Thymus (tissue), 11 donors: ENCODE data around the gene JARID2. TPM values are rescaled to one million over a fixed set of nuclear protein-coding genes. Genes with fewer than 3 reads are reported as not detected.

Experiments
- DNase-seq, 9 donors: peaks; one replicate each; pipeline ENCODE4 v3.0.0-alpha.2; 2013; ENCODE audit warnings: low spot score in 9 of 9, low read depth in 6 of 9, missing footprints in 1 of 9
- H3K27ac ChIP-seq, 2 donors: one replicate each; pipeline ENCODE4 v1.5.1; 2013; ENCODE audit warnings: control low read depth in 1 of 2, low read depth in 1 of 2, low read length in 1 of 2, mild to moderate bottlenecking in 1 of 2, moderate library complexity in 1 of 2
- H3K27me3 ChIP-seq, 2 donors: one replicate each; pipeline ENCODE4 v1.5.1; 2013; ENCODE audit warnings: low read length in 1 of 2; ENCODE audit not compliant: control insufficient read depth in 2 of 2, insufficient read depth in 1 of 2
- H3K36me3 ChIP-seq, 2 donors: one replicate each; pipeline ENCODE4 v1.5.1; 2013; ENCODE audit warnings: low read length in 1 of 2, mild to moderate bottlenecking in 1 of 2, moderate library complexity in 1 of 2; ENCODE audit not compliant: control insufficient read depth in 2 of 2, insufficient read depth in 2 of 2
- H3K4me1 ChIP-seq, 2 donors: one replicate each; pipeline ENCODE4 v1.5.1; 2013; ENCODE audit warnings: low read length in 2 of 2; ENCODE audit not compliant: control insufficient read depth in 2 of 2, insufficient read depth in 2 of 2
- H3K4me3 ChIP-seq, 2 donors: one replicate each; pipeline ENCODE4 v1.5.1; 2013; ENCODE audit warnings: low read length in 2 of 2, control low read depth in 1 of 2, mild to moderate bottlenecking in 1 of 2
- H3K9me3 ChIP-seq, 2 donors: one replicate each; pipeline ENCODE4 v1.5.1; 2013; ENCODE audit warnings: low read length in 1 of 2, mild to moderate bottlenecking in 1 of 2; ENCODE audit not compliant: control insufficient read depth in 2 of 2, insufficient read depth in 1 of 2
- WGBS: extraction: QIAGEN DNeasy Blood & Tissue Kit; methylation state at CpG from one replicate; pipeline ENCODE4 v1.1.7; 2013; 5-methylcytosine and 5-hydroxymethylcytosine counted together
- polyA plus RNA-seq: library from polyadenylated mRNA; stranded (reverse); fragments of 200-250 nt; gene quantifications from one replicate; pipeline ENCODE4 v1.2.3, GENCODE V29; 2013
- total RNA-seq: library from RNA; stranded (reverse); fragments of 120-200 nt; gene quantifications from one replicate; pipeline ENCODE4 v1.2.4, GENCODE V29; 2013
- donor health status: healthy.

The JARID2 gene
- total and polyA plus RNA-seq, 2 donors = 15.8 to 20.9 TPM

- DNase-seq = peak in 6 of 9 donors; percentile 47 to 81 (median 65)
- no peaks in the 10 kb centered on the region for H3K9me3 ChIP-seq
- under 1% methylated on average over 92 of the region's 92 CpGs for WGBS
Measured at GRCh38 chr6:15244620-15245360, 1.1 kb upstream of the JARID2 start.

GRCh38 chr6:15246217-15246665, 372 bp downstream of the JARID2 start:
- Histone ChIP-seq H3K4me1 (peaks cover 9 to 30% of the 10 kb centered on the region in 2 donors), H3K4me3 (peak overlapping the region; percentile 81 to 90), H3K9me3 (no peaks in the 10 kb centered on the region), H3K36me3 (no peaks in the 10 kb centered on the region), H3K27ac (peak overlapping the region; percentile 93 to 96), H3K27me3 (peaks cover 4 to 5% of the 10 kb centered on the region in 2 donors)
- DNase-seq = peak in 2 of 9 donors; percentile 34 to 56
- under 1% methylated on average over 10 of the region's 10 CpGs for WGBS

More at GRCh38 chr6:15244620-15245360, 1.1 kb upstream of the JARID2 start:
- peaks cover 4 to 5% of the 10 kb centered on the region in 2 donors for H3K27me3 ChIP-seq
- H3K4me1 ChIP-seq = peaks cover 9 to 19% of the 10 kb centered on the region in 2 donors
- H3K27ac ChIP-seq = peak overlapping the region; percentile 60 to 93
- no peaks in the 10 kb centered on the region for H3K36me3 ChIP-seq
- peak overlapping the region; percentile 81 to 90 for H3K4me3 ChIP-seq

- Histone ChIP-seq H3K4me1 (peaks cover 13 to 36% of the 10 kb centered on the region in 2 donors), H3K36me3 (no peaks in the 10 kb centered on the region), H3K27me3 (peaks cover 4 to 5% of the 10 kb centered on the region in 2 donors), H3K4me3 (peak overlapping the region; percentile 81 to 90), H3K9me3 (no peaks in the 10 kb centered on the region), H3K27ac (peak overlapping the region; percentile 93 to 96)
- peak in 6 of 9 donors; percentile 46 to 77 (median 57) for DNase-seq
- WGBS = under 1% methylated on average over 18 of the region's 18 CpGs
Measured at GRCh38 chr6:15246666-15247499, 1.0 kb downstream of the JARID2 start.

GRCh38 chr6:15247500-15248450, 1.9 kb downstream of the JARID2 start:
- under 1% methylated on average over 73 of the region's 75 CpGs for WGBS
- Histone ChIP-seq H3K27me3 (peaks cover 4 to 5% of the 10 kb centered on the region in 2 donors), H3K4me1 (peaks cover 13 to 42% of the 10 kb centered on the region in 2 donors), H3K4me3 (peak overlapping the region; percentile 81 to 90), H3K27ac (peak overlapping the region; percentile 96 to 97), H3K9me3 (no peaks in the 10 kb centered on the region), H3K36me3 (no peaks in the 10 kb centered on the region)
- peak in 5 of 9 donors; percentile 45 to 74 (median 53) for DNase-seq

- DNase-seq = peak; percentile 88 to 99 (median 97)
- peak overlapping the region; percentile 81 for H3K4me3 ChIP-seq
- peaks cover 4 to 5% of the 10 kb centered on the region in 2 donors for H3K27me3 ChIP-seq
- H3K9me3 ChIP-seq = no peaks in the 10 kb centered on the region
- H3K4me1 ChIP-seq = peaks cover 13 to 51% of the 10 kb centered on the region in 2 donors
- 1% methylated on average over 82 of the region's 83 CpGs for WGBS
- peaks cover 0 to 2% of the 10 kb centered on the region in 2 donors for H3K36me3 ChIP-seq
- peak overlapping the region; percentile 97 to 99 for H3K27ac ChIP-seq
Measured at GRCh38 chr6:15248451-15249370, 2.8 kb downstream of the JARID2 start.

- H3K9me3 ChIP-seq = no peaks in the 10 kb centered on the region
- peak overlapping the region; percentile 91 to 99 for H3K27ac ChIP-seq
- H3K4me1 ChIP-seq = peaks cover 19 to 52% of the 10 kb centered on the region in 2 donors
- peaks cover 0 to 6% of the 10 kb centered on the region in 2 donors for H3K36me3 ChIP-seq
- no peak for DNase-seq
- H3K4me3 ChIP-seq = peak overlapping the region; percentile 81
- peaks cover 0 to 1% of the 10 kb centered on the region in 2 donors for H3K27me3 ChIP-seq
- 33% methylated on average over 9 of the region's 9 CpGs for WGBS
Measured at GRCh38 chr6:15249371-15250019, 3.6 kb downstream of the JARID2 start.

GRCh38 chr6:15250187-15251168, 4.6 kb downstream of the JARID2 start:
- H3K4me1 ChIP-seq = peaks cover 24 to 61% of the 10 kb centered on the region in 2 donors
- WGBS = 75% methylated on average over 15 of the region's 15 CpGs
- no peak for DNase-seq
- peaks cover 0 to 9% of the 10 kb centered on the region in 2 donors for H3K36me3 ChIP-seq
- H3K27ac ChIP-seq = no peak overlapping the region
- H3K9me3 ChIP-seq = no peaks in the 10 kb centered on the region
- H3K27me3 ChIP-seq = no peaks in the 10 kb centered on the region
- H3K4me3 ChIP-seq = no peak overlapping the region
